Type B pancreatic cell (in vitro differentiated cells): ENCODE measurements around the gene CLIC4. TPM values are rescaled to one million over a fixed set of nuclear protein-coding genes. Genes with fewer than 3 reads are reported as not detected.

Experiments used
- DNase-seq: peaks from one replicate; pipeline ENCODE4 v3.0.0; 2021; ENCODE audit warnings: mixed read lengths; ENCODE audit not compliant: unreplicated experiment; ENCODE audit errors: extremely low spot score
- H3K27ac Mint-ChIP-seq: 2 replicates; pipeline ENCODE4 v1.8.0; 2021; ENCODE audit warnings: mild to moderate bottlenecking, mixed read lengths
- H3K27me3 Mint-ChIP-seq: 2 replicates; pipeline ENCODE4 v1.8.0; 2021; ENCODE audit warnings: mixed read lengths
- H3K36me3 Mint-ChIP-seq: 2 replicates; pipeline ENCODE4 v1.8.0; 2021; ENCODE audit warnings: mixed read lengths
- H3K4me1 Mint-ChIP-seq: one replicate; pipeline ENCODE4 v1.8.0; 2021; ENCODE audit warnings: mixed read lengths; ENCODE audit not compliant: unreplicated experiment
- H3K4me3 Mint-ChIP-seq: 2 replicates; pipeline ENCODE4 v1.8.0; 2021; ENCODE audit warnings: mild to moderate bottlenecking, mixed read lengths
- H3K9me3 Mint-ChIP-seq: 2 replicates; pipeline ENCODE4 v1.8.0; 2021; ENCODE audit warnings: mixed read lengths
- total RNA-seq: library from RNA; stranded (reverse); gene quantifications from 2 replicates; pipeline ENCODE4 v1.2.1, GENCODE V29; 2021; ENCODE audit warnings: low replicate concordance
- TF ChIP-seq, protein P1 (sequence below): fragments of 200-600 bp; sonication (generic); conservative IDR thresholded peaks from 2 replicates; pipeline ENCODE4 v1.5.0; 2021; ENCODE audit warnings: antibody characterized with exemption, mild to moderate bottlenecking

The CLIC4 gene
- total RNA-seq, 1 donor from 2014 or later: 109 TPM

DNA sequence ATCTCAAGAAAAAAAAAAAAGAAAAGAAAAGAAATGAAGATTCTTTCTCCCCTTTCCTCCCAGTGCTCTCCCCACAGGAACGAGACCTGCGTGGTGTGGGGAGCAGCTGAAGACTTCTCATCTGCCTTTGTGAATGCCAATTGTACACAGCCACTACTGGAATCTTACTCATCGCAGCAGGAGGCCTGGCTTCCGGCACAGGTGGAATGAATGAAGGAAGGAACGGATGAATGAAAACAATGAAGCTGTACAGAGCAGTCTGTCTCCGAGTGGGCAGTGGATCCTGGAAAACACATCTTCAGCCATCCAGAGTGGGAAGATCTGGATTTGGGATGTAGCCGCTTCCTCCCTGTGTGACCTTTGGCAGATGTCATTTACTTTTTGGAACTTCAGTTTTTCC lies 119.9 kb downstream of the CLIC4 start:
- peaks cover 28% of the 10 kb centered on the region for H3K4me1 Mint-ChIP-seq
- no peak overlapping the region for H3K27ac Mint-ChIP-seq

DNA sequence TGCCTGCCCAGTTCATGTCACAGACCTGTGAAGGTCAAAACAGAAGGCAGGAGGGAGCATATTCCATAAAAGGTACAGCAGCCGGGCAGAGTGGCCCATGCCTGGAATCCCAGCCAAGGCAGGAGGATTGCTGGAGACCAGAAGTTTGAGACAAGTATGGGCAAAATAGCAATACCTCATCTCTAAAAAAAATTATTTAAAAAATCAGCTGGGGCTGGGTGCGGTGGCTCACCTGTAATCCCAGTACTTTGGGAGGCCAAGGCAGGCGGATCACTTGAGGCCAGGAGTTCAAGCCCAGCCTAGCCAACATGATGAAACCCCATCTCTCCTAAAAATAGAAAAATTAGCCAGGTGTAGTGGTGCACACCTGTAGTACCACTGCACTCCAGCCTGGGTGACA lies 120.3 kb downstream of the CLIC4 start:
- H3K4me1 Mint-ChIP-seq: peaks cover 28% of the 10 kb centered on the region
- H3K27me3 Mint-ChIP-seq: peaks cover 4% of the 10 kb centered on the region
- H3K27ac Mint-ChIP-seq: no peak overlapping the region
- no peak for DNase-seq
- H3K4me3 Mint-ChIP-seq: no peak overlapping the region
- TF ChIP-seq, protein P1, sequence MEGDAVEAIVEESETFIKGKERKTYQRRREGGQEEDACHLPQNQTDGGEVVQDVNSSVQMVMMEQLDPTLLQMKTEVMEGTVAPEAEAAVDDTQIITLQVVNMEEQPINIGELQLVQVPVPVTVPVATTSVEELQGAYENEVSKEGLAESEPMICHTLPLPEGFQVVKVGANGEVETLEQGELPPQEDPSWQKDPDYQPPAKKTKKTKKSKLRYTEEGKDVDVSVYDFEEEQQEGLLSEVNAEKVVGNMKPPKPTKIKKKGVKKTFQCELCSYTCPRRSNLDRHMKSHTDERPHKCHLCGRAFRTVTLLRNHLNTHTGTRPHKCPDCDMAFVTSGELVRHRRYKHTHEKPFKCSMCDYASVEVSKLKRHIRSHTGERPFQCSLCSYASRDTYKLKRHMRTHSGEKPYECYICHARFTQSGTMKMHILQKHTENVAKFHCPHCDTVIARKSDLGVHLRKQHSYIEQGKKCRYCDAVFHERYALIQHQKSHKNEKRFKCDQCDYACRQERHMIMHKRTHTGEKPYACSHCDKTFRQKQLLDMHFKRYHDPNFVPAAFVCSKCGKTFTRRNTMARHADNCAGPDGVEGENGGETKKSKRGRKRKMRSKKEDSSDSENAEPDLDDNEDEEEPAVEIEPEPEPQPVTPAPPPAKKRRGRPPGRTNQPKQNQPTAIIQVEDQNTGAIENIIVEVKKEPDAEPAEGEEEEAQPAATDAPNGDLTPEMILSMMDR: no peak
- H3K9me3 Mint-ChIP-seq: no peaks in the 10 kb centered on the region
- no peaks in the 10 kb centered on the region for H3K36me3 Mint-ChIP-seq

More for the DNA sequence above, 119.9 kb downstream of the CLIC4 start:
- peaks cover 4% of the 10 kb centered on the region for H3K27me3 Mint-ChIP-seq
- no peaks in the 10 kb centered on the region for H3K9me3 Mint-ChIP-seq
- H3K4me3 Mint-ChIP-seq: no peak overlapping the region
- H3K36me3 Mint-ChIP-seq: no peaks in the 10 kb centered on the region
- TF ChIP-seq, protein P1: no peak
- no peak for DNase-seq

DNA sequence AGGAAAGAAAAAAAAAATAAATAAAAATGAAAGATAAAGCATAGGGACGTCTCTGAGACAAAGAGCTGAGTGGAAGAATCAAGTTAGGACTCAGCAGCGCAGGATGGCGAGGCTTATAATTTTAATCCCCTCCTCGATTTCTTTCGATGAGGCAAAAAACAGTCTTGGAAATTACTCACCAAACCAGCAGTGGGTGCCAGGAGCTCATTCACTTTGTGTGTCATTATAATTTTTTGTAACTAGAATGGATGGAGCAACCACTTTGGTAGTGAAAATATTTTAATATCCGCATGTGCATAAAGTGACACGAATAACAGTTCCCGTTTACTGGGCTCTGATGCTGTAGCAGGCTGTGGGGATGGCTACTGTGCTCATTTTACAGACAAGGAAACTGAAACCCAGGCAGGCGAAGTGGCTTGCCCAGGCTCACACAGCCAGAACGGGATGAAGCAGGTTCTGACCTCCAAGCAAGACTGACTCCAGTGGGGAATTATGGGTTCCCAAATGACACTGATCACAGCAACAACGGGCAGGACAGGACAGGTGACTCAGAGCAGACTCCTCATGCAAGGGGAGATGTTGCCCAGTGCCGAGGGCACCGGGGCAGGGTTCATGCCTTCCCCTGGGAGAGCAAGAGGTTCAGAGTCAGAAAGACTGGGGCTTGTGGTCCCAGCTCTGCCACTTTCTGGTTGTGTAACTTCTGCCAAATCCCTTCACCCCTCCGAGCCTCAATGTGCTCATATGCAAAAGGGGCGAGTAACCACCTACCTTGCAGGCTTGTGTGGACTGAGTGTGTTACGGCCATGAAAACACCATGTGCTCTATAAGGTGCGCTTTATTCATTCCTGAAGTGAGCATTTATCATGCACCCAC lies 121.2 kb downstream of the CLIC4 start:
- Mint-ChIP-seq H3K36me3 (no peaks in the 10 kb centered on the region), H3K4me1 (peaks cover 28% of the 10 kb centered on the region), H3K27me3 (peaks cover 4% of the 10 kb centered on the region), H3K9me3 (no peaks in the 10 kb centered on the region), H3K4me3 (no peak overlapping the region), H3K27ac (no peak overlapping the region)
- TF ChIP-seq, protein P1: no peak
- peak; percentile 48 for DNase-seq

DNA sequence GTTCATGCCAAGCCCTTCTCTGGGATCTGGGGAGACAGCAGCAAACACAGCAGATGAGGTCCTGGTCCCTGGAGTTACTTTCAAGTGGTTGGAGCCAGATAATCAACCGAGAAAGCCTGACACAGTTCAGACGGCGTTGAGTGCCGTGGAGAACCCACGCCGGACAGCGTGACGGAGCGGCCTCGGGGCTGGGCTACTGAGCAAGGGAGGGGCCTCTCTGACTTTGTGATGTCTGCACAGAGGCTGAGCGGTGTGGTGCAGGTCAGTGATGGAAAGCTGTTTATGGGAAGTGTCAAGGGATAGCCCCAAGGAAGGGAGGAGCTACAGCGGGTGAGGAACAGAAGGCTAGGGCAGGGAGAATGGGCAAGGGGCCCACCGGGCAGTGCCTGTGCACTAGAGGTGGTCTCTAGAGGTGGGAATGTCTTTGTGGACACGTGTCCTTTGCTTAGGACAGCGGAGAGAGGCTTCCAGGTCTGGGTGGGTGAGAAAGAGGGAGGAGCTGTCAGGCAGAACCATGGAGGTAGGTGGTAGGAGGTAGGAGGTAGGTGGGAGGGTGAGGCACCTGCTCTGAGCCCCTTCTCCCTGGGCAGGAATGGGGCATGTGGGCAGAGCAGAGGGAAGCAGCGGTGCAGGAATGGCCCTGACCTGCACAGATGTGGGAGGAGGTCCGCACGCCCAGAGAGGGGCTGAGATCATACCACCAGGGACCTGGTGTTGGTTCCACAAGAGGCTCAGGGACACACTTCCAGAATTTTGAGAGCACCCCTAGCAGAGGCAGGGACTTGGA lies 122.0 kb downstream of the CLIC4 start:
- peak; percentile 56 for DNase-seq
- Mint-ChIP-seq H3K4me1 (peaks cover 26% of the 10 kb centered on the region), H3K9me3 (no peaks in the 10 kb centered on the region), H3K36me3 (no peaks in the 10 kb centered on the region), H3K4me3 (no peak overlapping the region), H3K27ac (no peak overlapping the region), H3K27me3 (peaks cover 4% of the 10 kb centered on the region)
- TF ChIP-seq, protein P1: no peak

DNA sequence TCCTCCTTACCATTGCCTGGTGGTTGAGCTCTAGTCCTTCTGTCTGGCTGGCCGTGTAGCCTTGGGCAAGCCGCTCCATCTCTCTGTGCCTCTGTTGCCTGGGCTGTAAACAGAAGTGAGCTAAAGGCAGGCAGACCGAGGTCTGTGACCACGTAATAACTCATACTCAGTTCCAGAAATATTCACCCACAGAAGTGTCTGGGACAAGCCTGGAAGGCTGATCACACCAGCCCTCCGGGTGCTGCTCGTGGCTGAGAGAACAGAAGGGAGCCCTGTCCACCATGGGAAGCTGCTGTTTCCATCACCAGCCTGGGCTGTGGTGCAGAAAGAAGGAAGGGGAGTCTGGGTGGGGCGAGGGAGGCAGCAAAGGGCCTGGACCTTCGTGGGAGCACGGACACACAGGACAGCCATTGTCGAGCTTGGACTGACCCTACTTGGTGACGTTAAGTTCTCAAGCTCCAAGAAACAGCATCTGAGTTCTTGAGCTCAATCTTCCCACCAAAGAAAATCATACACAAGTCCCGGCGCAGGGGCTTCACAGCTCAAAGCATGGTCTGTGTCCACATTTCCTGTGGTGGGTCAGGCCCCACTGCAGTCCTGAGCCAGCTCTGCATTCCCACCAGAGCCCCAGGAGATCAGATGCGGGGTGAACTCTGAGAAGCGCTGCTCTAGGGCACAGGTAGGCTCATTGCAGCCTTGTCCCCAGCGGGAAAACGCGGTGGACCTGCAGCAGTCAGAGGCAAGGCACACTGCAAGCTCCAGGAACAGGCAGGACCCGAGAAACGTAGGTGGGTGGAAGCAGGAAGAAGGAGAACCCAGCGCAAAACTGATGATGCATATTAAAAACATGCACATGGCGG lies 123.0 kb downstream of the CLIC4 start:
- H3K27ac Mint-ChIP-seq: no peak overlapping the region
- no peak overlapping the region for H3K4me3 Mint-ChIP-seq
- H3K4me1 Mint-ChIP-seq: peaks cover 19% of the 10 kb centered on the region
- H3K27me3 Mint-ChIP-seq: peaks cover 4% of the 10 kb centered on the region
- H3K36me3 Mint-ChIP-seq: no peaks in the 10 kb centered on the region
- peak; percentile 55 for DNase-seq
- no peaks in the 10 kb centered on the region for H3K9me3 Mint-ChIP-seq
- TF ChIP-seq, protein P1: no peak
